GM18873 (cell line): ENCODE results near the gene ELP6.

Experiments
- ATAC-seq: cut with Tn5 transposase; IDR thresholded peaks from one replicate; pipeline ENCODE4 v1.9.1; 2021; ENCODE audit warnings: mild to moderate bottlenecking, moderate library complexity, moderate number of reproducible peaks; ENCODE audit not compliant: unreplicated experiment, low FRiP score

ELP6 gene

GRCh38 chr3:47513125-47513929 is at the start of gene ELP6:
ELP6 (minus strand) TSS chr3:47513712; CDS start chr3:47513590, 122 bp downstream.
- peak; percentile 81 for ATAC-seq

GRCh38 chr3:47556351-47556750 is 42.8 kb upstream of the ELP6 start:
- no peak for ATAC-seq

- ATAC-seq, result no peak
These were observed 40.8 kb upstream of the ELP6 start for GRCh38 chr3:47554335-47554734.

- no peak for ATAC-seq
These were observed 39.9 kb upstream of the ELP6 start for GRCh38 chr3:47553407-47553806.

- ATAC-seq, result no peak
These were observed 29.1 kb upstream of the ELP6 start for GRCh38 chr3:47542471-47543173.

- ATAC-seq, result no peak
These were observed 28.1 kb upstream of the ELP6 start for GRCh38 chr3:47541583-47542108.

- ATAC-seq, result no peak
These were observed 26.8 kb upstream of the ELP6 start for GRCh38 chr3:47540281-47540680.

GRCh38 chr3:47536967-47537366 is 23.5 kb upstream of the ELP6 start:
- ATAC-seq, result no peak

- no peak for ATAC-seq
These were observed 22.8 kb upstream of the ELP6 start for GRCh38 chr3:47536221-47536891.

- ATAC-seq, result no peak
These were observed 20.5 kb upstream of the ELP6 start for GRCh38 chr3:47533996-47534454.

GRCh38 chr3:47533481-47533880 is 20.0 kb upstream of the ELP6 start:
- no peak for ATAC-seq

- ATAC-seq, result no peak
These were observed 14.6 kb upstream of the ELP6 start for GRCh38 chr3:47527952-47528725.

GRCh38 chr3:47525617-47526016 is 12.1 kb upstream of the ELP6 start:
- ATAC-seq, result no peak

- ATAC-seq, result no peak
These were observed 10.0 kb upstream of the ELP6 start for GRCh38 chr3:47523310-47524073.

- no peak for ATAC-seq
These were observed 8.8 kb upstream of the ELP6 start for GRCh38 chr3:47522082-47522987.

- no peak for ATAC-seq
These were observed 7.2 kb upstream of the ELP6 start for GRCh38 chr3:47520756-47521155.

- no peak for ATAC-seq
These were observed 4.4 kb upstream of the ELP6 start for GRCh38 chr3:47517937-47518336.

- no peak for ATAC-seq
These were observed 2.4 kb upstream of the ELP6 start for GRCh38 chr3:47515864-47516319.
